Neural crest cell (in vitro differentiated cells): ENCODE measurements around the gene ELP5. TPM values are rescaled to one million over a fixed set of nuclear protein-coding genes. Genes with fewer than 3 reads are reported as not detected.
A peak's percentile ranks its signal among the peaks of the same experiment; 100 is the strongest.
"Not testable (repeated sequence)": the region's sequence is repeated elsewhere in the genome, so short reads cannot be mapped to it uniquely, and the experiment has no call there.

ENCODE experiments used
- DNase-seq: peaks from one replicate; pipeline ENCODE4 v3.0.0; 2021; ENCODE audit warnings: low read depth, mixed read lengths, low spot score
- H3K27ac Mint-ChIP-seq: one replicate; pipeline ENCODE4 v1.8.0; 2021; ENCODE audit warnings: mild to moderate bottlenecking, mixed read lengths; ENCODE audit not compliant: unreplicated experiment
- H3K27me3 Mint-ChIP-seq: 2 replicates; pipeline ENCODE4 v1.8.0; 2021; ENCODE audit warnings: low read depth, mild to moderate bottlenecking, mixed read lengths
- H3K36me3 Mint-ChIP-seq: 2 replicates; pipeline ENCODE4 v1.8.0; 2021; ENCODE audit warnings: low read depth, mild to moderate bottlenecking, mixed read lengths
- H3K4me1 Mint-ChIP-seq: 2 replicates; pipeline ENCODE4 v1.8.0; 2021; ENCODE audit warnings: mixed read lengths
- H3K4me3 Mint-ChIP-seq: one replicate; pipeline ENCODE4 v1.8.0; 2021; ENCODE audit warnings: mild to moderate bottlenecking, mixed read lengths
- H3K9me3 Mint-ChIP-seq: 2 replicates; pipeline ENCODE4 v1.8.0; 2021; ENCODE audit warnings: mixed read lengths
- CTCF ChIP-seq: fragments of 200-600 bp; sonication (generic); conservative IDR thresholded peaks from 2 replicates; pipeline ENCODE4 v1.5.0; 2021; ENCODE audit warnings: antibody characterized with exemption, mild to moderate bottlenecking
- total RNA-seq: library from RNA; stranded (reverse); gene quantifications from 2 replicates; pipeline ENCODE4 v1.2.1, GENCODE V29; 2021

The ELP5 gene
- total RNA-seq, 1 donor from 2014 or later = 77.4 TPM

DNA sequence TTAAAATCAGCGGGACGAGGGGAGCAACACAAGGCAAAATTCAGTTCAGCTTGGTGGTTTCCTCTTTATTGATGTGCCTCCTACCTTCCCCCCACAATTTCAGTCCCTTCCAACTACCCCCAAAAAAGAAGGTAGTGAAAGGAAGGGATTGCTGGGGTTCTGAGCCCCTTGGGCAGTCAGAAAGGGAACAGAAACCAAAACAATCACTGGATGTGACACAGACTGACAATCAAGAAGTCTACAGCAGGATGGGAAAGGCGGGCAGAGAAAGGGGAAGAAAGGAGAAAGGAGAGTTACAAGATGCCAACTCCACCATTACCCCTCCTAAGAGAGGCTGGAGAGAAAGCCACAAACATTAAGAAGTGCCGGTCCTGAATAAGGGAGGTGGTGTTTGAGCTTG lies 11.6 kb upstream of the ELP5 start:
- Mint-ChIP-seq H3K4me1 (peaks cover 47% of the 10 kb centered on the region), H3K36me3 (peaks cover 26% of the 10 kb centered on the region), H3K27ac (peak overlapping the region; percentile 92), H3K9me3 (no peaks in the 10 kb centered on the region), H3K4me3 (peak overlapping the region; percentile 94), H3K27me3 (peaks cover 19% of the 10 kb centered on the region)
- no peak for DNase-seq
- TF ChIP-seq CTCF = no peak

DNA sequence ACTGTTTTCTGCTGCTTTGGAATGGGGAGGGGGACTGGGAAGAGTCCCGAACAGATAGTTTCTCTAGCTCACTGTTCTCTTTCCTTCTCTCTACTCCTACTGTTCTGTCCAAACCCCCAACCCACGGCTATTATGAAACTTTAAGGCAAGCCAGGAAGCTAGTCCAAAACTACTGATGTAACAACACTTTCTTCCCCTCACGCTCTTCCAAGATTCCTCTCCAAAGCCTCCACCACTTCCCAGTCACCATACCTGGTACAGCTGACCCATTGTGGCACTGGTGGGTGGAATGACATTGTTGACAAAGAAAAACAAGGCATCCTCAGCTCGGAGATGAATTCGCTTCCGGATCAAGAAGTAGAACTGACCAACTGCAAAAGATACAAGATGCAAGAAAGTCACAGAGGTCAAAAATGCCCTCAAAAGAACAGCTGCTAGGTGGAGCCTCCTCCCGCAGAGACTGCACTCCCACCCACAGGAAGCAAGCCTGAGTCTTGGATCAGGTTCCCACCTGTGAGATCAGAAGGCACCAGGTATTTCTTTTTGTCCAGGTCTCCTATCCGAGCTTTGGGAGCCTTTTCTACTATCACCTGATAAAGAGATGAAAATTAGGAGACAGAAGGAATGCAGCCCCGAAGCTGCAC lies 10.8 kb upstream of the ELP5 start:
- Mint-ChIP-seq H3K36me3 (peaks cover 26% of the 10 kb centered on the region), H3K4me1 (peaks cover 47% of the 10 kb centered on the region), H3K27me3 (peaks cover 19% of the 10 kb centered on the region), H3K27ac (peak overlapping the region; percentile 99), H3K4me3 (peak overlapping the region; percentile 94), H3K9me3 (no peaks in the 10 kb centered on the region)
- DNase-seq = no peak
- TF ChIP-seq CTCF = no peak

DNA sequence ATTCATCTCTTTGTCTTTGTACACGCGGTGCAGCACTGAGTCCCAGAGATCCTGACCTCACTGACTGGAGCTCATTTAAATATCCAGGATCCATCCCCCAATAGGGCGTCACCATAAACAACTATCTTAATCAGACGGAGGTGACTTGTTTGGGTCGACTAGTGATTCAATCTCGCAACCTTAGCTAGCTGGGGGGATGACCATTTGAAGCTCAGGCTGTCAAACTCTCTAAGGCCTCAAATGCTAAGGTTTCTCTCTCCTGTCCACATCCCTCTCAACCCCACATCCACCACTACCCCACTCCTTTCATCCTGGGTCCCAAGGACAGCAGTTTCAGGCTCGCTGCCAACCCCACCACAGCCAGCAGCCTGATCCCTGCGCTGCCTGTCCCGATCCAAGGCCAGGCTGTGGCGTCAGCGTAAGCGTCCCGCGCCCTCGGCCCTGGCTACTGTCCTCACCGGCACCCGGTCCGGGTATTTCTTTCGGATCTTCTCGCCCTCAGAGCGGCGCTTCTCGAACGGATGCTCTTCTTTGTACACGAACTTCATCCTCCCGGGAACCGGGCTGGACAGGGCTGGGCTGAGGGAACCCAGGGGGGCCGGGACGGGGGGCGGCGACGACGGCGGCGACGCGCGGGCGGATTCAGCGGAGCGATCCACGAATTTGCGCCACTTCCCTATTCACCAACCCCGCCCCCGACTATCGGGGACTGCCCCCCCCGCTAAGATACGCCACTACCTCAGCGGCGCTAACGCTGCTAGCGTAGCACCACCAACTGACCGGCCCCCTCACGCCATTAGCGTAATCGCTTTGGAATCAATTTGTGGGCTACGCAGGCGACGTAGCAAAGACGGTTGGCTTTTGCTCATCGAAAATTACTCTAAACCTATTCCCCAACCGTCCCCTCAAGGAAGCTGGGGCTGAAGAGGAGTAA lies 10.0 kb upstream of the ELP5 start, which contains the start of gene GABARAP:
TSS of gene GABARAP (minus strand) at position 667 of the 934 bp plus-strand sequence. CDS start at position 548, 119 bp downstream.
- no peaks in the 10 kb centered on the region for H3K9me3 Mint-ChIP-seq
- H3K27ac Mint-ChIP-seq = peak within 1 kb of the TSS; percentile 99
- H3K4me1 Mint-ChIP-seq = peaks cover 42% of the 10 kb centered on the region
- peak within 1 kb of the TSS; percentile 94 for H3K4me3 Mint-ChIP-seq
- TF ChIP-seq CTCF = no peak
- peaks cover 19% of the 10 kb centered on the region for H3K27me3 Mint-ChIP-seq
- DNase-seq = peak; percentile 98
- H3K36me3 Mint-ChIP-seq = peaks cover 28% of the 10 kb centered on the region

DNA sequence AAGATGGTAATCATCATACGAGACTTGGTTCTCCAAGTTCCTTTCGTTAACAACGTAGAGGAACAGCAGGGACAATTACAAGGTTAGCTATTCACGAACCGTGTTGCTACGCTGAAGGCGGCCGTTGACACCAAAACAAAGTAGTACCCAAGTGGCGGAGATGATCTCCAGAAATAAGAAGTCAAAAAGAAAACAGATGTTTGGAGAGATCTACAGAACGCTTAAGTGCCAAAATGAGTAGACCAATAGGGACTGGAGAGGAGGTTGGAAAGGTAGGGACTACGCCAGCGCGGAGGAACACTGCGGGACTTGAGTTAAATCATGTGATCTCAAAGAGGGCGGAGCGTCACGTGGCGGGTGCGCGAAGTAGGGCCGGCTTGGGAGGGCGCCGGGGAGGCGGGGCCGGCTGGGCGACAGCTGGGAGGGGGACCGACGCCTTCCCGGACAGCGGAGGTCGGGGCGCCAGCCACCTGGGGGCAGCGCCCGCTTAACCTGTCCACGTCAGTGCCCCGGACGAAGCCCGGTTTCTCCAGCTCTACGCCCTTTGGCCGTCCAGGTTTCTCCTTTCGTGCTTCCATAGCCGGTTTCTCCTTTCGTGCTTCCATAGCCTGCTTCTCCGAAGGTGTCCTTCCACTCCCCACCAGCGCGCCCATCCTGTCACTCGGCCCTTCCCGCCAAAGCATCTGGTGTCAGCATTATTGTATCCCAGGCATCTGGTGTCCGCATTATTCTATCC lies 9.1 kb upstream of the ELP5 start:
- peak; percentile 93 for DNase-seq
- TF ChIP-seq CTCF = no peak
- Mint-ChIP-seq H3K9me3 (no peaks in the 10 kb centered on the region), H3K4me3 (peak overlapping the region; percentile 94), H3K4me1 (peaks cover 37% of the 10 kb centered on the region), H3K36me3 (peaks cover 24% of the 10 kb centered on the region), H3K27ac (peak overlapping the region; percentile 99), H3K27me3 (peaks cover 19% of the 10 kb centered on the region)

GRCh38 chr17:7243453-7243729 lies 8.6 kb upstream of the ELP5 start:
- Mint-ChIP-seq H3K9me3 (no peaks in the 10 kb centered on the region), H3K4me1 (peaks cover 37% of the 10 kb centered on the region), H3K4me3 (peak overlapping the region; percentile 94), H3K27me3 (peaks cover 19% of the 10 kb centered on the region), H3K27ac (peak overlapping the region; percentile 76), H3K36me3 (peaks cover 24% of the 10 kb centered on the region)
- DNase-seq = no peak
- TF ChIP-seq CTCF = no peak

- H3K4me1 Mint-ChIP-seq = peaks cover 41% of the 10 kb centered on the region
- H3K36me3 Mint-ChIP-seq = peaks cover 24% of the 10 kb centered on the region
- not testable (repeated sequence) for DNase-seq, H3K27ac Mint-ChIP-seq, H3K9me3 Mint-ChIP-seq
- H3K4me3 Mint-ChIP-seq = peak overlapping the region; percentile 94
- H3K27me3 Mint-ChIP-seq = peaks cover 19% of the 10 kb centered on the region
Observed at GRCh38 chr17:7243838-7244237, 8.2 kb upstream of the ELP5 start.
